GM18502 (cell line): ENCODE data around the gene HADHA.
"Not testable (repeated sequence)": the region's sequence is repeated elsewhere in the genome, so short reads cannot be mapped to it uniquely, and the experiment has no call there.

Experiments
- ATAC-seq: cut with Tn5 transposase; IDR thresholded peaks from one replicate; pipeline ENCODE4 v1.9.1; 2021; ENCODE audit warnings: mild to moderate bottlenecking; ENCODE audit not compliant: unreplicated experiment, poor library complexity

HADHA gene

DNA sequence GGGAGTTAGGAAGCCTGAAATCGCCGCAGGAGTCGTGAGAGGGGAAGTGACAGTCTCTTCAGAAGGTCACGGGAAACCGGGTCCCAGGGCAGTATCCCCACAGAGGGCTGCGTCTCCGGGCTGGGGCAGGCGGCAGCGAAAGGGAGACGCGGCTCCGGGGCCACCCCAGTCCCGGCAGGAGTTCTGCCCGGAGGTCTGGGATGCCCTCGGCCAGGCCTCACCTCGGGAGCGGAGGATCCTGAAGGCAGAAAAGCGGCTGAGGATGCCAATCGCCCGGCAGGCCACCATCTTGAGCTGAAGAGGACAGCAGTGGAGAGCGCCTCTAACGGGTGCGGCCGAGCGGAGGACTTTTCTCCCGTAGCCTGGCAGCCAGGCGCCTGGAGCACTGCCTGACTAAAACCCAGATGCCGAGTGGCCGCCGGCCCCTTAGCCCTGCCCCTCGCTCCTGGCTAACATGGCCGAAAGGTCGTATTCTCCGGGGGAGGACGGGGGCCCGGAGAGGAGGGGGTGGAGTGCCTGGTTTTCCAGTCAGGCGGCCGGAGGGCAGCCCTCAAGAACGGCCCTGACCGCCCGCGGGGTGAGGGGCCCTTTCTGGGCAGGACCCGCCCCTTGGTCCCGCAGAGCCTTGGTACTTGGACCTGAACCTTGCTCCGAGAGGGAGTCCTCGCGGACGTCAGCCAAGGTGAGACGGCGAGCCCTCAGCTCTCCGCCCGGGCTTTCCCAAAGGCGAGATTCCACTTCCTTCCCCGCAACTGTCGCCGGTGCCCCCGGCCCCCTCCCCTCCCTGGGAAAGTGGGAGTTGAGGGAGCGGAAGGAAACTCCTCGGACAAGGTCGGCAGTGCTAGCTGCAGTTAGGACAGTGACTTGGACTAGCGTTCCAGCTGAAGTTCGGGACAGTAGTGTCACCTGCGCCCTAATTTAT lies at the start of gene HADHA, which contains the start of gene HADHB:
Gene HADHA, minus strand, starts transcription at position 324 of the 922 bp plus-strand sequence. Its CDS starts 36 bp downstream, at position 288.
Gene HADHB, plus strand, starts transcription at position 631 of the 922 bp plus-strand sequence. CDS start 9,316 bp downstream, outside the sequence.
- ATAC-seq = peak; percentile 71

DNA sequence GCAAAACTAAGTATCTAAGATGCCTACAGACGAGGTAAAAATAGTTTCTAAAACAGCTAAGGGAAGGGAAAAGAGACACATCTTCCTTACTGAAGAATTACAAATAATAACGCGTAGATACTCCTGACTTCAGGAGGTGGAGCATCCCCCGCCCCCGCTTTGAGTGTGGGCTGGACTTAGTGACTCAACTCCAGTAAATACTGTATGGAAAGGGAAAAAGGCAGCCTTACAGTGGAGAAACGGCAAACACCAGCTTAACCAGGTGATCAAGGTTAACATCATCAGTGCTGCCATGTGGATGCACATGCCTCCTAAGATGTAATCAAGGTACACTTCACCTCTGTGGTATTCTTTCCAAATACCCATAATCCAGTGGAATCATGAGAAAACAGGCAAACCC lies 48.2 kb upstream of the HADHA start:
- ATAC-seq = no peak

DNA sequence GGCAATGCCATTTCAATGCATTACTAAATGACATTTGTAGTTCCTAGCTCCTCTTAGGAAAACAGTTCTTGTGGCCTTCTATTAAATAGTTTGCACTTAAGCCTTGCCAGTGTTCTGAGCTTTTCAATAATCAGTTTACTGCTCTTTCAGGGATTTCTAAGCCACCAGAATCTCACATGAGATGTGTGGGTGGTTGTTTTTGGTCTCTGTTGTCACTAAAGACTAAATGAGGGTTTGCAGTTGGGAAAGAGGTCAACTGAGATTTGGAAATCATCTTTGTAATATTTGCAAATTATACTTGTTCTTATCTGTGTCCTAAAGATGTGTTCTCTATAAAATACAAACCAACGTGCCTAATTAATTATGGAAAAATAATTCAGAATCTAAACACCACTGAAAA lies 45.6 kb upstream of the HADHA start:
- ATAC-seq = no peak

DNA sequence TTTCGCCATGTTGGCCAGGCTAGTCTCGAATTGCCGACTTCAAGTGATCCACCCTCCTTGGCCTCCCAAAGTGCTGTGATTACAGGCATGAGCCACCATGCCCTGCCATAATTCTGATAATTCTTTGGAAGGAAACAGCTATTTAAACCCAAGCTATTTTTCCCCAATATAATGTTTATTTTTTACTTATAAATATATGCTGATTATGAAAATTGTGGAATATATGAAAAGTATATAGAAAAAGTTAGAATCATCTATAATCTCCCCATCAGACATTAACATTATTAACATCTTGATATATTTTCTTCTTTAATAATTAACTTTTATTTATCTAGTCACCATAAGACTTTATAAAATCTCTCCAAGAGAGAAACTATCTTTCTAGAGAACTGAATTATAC lies 41.5 kb upstream of the HADHA start:
- ATAC-seq = no peak

DNA sequence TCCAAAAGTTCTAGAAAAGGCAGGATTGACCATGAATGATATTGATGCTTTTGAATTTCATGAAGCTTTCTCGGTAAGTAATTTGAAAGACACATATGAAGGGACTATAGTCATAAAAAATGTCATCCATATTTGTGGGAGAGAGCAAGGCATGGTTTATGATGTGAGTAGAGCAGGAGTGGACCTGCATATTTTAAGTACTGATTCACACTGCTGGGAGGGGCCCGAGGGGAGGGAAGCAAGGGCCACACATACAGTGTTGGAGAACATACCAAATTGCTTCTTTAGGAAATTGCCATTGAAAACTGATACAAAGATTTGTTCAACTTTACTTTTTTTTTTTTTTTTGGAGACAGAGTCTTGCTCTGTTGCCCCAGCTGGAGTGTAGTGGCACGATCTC lies 39.7 kb upstream of the HADHA start:
- ATAC-seq = no peak

DNA sequence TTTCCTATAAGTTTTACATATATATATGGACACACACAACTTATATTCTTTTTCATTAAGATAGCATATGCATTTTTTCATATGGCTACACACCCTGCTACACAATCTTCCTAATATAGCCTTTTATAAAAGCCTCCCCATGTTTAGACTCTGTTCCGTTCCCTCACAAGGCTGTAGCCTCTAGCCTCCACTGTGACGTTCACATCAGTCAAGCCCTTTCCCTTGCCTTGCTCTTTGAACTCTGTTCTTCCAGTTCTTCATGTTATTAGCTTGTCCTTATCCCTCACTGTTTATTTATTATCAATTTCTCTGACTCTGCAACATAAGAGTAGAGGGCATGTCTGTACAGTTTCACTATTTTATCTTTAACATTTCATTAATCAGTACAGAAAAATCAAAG lies 39.2 kb upstream of the HADHA start:
- ATAC-seq = no peak

DNA sequence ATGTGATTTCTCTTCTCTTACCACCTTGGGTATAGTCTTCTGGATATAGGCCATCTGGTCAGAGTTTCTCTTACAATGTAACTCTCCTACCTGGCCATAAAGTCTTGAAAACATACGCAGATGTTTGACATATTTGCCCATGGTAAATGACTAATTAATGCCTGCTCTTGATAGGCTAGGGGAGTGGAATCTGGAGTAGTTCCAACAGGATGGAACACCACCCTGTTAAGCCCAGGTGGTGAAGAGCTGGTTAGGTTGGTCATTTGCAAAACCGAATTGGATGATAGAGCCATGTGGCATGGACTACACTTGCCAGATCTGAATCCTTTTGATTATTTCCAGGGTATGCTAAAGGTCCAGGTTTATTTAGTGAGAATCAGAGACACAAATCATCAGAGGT lies 36.8 kb upstream of the HADHA start:
- no peak for ATAC-seq

DNA sequence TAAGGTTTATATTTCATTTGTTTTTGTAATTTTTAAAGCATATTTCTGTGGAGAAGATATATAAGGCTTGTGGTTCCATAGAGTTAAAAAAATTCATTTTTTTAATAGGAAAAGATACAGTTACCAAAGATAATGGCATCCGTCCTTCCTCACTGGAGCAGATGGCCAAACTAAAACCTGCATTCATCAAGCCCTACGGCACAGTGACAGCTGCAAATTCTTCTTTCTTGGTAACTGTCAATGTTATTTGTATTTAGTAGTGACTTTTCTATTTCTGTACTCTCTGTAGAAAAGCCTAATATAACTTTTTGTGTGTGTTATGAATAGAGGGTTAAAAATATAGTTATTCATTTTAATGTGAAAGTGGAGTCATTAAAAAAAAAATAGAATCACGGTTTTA lies 35.5 kb upstream of the HADHA start:
- ATAC-seq = no peak

DNA sequence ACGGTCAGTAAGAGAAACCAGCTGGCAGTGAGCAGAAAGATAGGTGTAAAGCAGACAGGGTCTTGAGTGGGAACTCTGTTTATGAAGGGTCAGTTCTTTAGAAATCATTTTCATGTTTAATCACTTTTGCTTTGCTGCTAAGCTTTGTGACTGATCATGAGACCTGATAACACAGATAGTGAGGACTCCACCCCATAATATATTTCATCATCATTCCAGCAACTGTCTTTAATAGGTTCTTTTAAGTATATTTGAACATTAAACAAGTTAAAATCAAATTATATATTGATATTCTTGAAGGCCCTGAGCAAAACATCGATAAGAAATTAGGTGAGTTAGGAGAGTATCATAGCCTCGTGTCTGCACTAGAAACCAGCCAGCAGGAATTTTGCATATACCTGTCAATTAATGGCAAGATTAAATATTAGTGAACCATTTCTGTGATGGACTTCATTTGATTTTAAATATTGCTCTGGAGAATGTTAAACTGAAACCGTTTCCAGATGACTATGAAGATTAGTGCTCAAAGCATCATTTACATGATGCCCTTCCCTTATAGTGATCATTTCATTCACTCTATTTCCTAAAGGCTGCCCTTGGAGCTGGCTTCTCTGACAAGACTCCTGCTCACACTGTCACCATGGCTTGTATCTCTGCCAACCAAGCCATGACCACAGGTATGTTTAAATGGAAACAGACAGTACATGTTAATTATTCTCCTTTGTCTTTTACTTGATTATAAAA lies 32.2 kb upstream of the HADHA start:
- no peak for ATAC-seq

DNA sequence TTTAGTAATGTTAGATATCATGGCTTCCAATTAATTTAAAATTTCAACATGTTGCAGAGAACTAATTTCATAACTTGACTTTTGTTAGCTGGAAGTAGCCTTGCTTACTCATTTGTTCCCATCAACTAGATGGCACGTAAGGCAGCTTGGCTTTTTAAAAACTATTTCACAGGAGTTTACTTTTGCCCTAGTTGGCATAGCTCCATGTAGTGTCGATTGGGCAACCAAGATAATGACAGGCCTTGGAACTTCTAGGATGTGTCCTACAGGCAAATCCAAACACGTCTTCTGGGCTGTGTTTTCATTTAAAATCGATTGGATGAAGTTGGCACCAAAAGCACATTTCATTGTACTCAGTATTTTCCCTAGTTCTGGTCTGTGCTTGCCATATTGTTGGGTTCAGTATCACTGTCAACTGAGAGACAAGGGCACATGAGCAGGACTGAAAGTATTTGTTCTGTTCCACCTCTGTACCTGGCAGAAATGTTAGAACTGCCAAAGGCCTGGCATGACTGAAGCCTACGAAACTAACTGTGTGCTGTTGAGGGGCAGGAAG lies 29.7 kb upstream of the HADHA start:
- ATAC-seq = no peak

DNA sequence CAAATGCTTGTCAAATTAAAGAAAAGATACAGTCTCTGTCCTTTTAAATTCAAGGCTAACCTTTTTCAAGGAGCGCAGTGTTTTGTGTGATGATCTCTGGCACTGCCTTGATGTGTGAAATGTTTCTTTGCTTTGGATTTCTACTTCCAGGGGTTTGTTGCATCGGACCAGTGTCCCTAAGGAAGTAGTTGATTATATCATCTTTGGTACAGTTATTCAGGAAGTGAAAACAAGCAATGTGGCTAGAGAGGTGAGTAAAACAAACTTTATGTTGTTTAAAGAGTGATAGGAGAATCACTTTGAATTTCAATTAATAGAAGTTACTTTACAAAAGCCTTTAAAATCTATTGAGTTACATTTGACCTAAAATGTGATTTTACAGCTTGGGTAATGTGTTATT lies 29.1 kb upstream of the HADHA start:
- no peak for ATAC-seq

DNA sequence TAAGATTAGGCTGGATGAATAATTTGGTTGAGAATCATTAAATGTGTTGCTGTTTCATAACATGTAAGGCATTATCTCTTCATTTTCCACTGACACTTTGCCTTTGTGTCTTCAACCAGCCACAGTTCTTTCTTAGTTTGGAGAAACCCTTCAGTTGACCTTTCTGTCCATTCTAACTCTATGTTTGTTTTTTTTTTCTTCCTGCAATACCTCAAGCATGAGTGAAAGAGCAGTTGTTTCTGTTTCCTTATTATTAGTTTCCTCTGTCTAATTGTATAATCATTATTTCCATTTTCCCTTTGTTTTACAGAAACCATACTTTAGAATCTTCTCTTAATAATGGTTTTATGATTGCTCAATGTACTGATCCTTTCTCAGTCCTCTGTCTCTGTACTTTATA lies 25.9 kb upstream of the HADHA start:
- ATAC-seq = no peak

DNA sequence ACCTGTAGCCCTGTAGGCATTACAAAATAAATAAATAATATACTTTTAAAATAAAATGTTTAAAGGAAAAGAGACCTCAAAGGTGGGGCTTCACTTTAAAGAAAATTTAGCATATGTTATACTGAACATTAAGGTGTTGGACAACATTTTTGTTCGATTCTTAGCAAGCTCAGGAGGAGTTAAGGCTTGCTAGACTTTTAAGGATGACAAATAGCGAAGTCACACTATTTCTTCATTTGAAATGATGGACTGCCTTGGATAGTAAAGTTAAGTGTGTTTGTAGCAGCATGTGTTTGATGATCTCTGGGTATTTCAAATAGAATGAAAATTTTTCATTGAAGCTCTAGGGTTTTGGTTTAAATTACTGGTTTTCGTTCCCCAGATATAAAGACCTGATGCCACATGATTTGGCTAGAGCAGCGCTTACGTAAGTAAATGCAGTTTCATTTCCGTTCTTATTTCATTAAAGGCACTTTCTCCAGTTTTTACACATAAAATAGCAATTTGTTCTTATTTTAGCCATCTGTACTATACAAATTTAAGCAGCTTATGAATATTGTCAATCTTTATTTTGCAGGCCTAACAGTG lies 25.2 kb upstream of the HADHA start:
- ATAC-seq = no peak

DNA sequence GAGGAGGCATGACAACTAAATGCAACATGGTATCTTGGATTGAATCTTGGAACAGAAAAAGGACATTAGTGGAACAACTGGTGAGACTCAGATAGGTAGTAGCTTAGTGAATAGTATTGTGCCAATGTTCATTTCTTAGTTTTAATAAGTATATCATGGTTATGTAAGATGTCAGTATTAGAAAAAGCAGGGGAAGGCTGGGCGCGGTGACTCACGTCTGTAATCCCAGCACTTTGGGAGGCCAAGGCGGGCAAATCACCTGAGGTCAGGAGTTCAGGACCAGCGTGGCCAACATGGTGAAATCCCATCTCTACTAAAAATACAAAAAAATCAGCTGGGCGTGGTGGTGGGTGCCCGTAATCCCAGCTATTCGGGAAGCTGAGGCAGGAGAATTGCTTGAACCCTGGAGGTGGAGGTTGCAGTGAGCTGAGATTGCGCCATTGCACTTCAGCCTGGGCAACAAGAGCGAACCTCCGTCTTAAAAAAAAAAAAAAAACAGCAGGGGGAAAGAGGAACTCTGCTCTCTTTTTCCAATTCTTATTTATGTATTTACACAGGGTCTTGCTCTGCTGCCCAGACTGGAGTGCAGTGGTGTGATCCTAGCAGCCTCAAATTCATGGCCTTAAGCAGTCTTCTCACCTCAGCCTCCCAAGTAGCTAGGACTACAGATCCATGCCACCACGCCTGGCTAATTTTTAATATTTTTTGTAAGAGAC lies 24.4 kb upstream of the HADHA start:
- not testable (repeated sequence) for ATAC-seq

DNA sequence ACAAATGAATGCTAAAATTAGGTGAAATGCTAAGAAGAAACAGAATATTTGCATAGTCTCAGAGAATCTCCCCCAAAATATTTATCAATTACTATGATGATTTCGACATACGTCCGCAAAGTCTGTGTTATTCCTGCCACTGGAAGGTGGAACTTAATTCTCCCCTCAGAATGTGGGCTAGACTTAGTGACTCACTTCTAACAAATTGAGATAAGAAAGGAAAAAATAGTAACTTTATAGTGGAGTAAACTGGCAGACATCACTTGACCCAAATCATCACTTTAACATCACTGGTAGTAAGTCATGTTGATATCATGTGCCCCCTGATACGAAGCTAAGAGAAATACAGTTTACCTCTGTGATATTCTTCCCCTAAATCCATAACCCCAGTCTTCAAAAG lies 23.8 kb upstream of the HADHA start:
- ATAC-seq = no peak

DNA sequence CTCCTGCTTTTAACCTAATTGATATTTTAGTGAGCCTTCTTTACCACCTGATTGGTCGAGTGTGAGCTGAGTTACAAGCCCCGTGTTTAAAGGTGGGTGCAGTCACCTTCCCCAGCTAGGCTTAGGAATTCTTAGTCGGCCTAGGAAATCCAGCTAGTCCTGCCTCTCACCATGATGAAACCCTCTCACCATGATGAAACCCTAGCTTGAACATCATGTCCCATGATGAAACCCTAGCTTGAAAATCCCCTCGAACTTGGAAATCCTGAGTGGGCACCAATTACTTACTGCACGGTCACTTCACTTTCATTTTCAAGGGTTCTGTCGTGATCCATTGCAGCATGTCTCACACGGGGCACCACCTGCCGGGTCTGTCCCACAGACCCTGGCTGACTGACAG lies 14.4 kb upstream of the HADHA start:
- ATAC-seq = not testable (repeated sequence)

DNA sequence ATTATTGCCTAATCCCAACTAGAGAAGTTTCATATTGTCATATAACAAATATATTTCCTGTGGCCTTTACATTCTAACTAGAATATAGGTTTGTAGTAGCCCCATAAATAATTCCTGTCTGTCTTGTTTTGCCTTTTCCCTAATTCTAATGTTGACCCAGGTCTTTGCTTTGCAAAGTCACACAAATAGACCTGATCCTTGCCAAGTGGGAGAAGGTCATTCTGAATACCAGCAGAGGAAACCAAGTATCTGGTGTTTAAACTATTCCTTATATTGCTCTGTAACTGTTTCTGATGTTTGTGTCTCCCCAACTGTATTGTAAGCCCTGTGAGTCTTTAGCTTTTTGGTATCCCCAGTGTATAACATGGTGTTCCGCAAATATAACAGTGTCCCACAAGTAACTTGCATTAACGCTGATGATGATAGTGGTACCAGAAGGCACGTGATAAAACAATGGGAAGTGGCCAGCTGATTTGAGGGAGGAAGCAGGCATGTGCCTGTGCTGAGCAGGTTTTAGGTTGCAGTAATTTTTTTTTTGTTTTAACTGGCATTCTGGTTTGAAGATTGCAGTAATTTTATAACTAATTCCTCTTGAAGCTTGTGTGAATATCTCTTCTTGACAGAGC lies 11.4 kb upstream of the HADHA start:
- no peak for ATAC-seq

DNA sequence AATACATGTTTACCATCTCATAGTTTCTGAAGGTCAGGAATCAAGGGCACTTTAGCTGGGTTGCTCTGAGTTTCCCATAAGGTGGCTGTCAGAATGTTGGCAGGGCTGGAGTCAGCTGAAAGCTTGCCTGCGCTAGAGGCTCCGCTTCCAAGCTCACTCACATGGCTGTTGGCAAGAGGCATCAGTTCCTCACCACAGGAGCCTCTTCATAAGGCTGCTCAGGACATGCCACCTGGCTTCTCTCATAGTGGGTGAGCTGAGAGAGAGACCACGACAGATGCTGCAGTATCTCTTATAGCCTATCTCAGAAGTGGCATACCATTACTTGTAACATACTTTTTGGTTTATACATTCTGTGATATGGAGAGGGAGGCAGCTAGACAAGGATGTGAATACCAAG lies 7.5 kb upstream of the HADHA start:
- no peak for ATAC-seq

DNA sequence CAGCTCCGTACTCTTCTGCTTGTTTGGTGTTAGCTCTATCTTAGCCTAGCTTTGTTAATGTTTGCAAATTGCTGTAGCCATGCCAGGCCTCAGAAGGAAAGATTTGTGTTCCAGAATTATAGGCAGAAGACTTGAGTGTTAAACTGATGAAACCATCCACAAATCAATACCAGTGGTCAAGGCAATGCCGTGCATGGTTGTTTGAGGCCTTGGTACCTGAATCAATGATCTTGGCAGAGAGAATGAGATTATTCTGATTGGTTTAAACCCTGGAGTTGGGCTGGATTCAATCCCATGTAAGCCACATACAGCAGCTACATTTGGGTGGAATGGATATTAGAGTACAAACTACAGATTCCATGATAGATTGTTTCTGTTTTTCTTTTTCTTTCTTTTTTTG lies 5.2 kb upstream of the HADHA start:
- no peak for ATAC-seq

DNA sequence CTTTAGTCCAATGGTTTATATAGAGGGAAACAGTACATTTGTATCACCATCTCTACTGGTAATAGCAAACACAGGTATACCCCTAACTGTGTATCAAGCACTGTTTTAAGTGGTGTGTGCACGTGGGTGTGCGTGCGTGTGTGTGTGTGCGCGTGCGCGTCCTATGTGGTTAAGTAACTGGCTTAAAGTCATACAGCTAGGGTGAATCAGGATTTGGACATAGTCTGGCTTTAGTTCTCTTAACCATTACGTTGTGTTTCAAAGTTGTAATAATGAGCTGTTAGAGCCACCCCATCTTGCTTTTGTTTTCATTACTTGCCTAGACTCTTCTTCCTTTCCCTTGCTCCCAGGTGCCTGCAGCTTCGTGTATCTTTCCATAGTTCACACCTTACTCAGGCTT lies 2.4 kb upstream of the HADHA start:
- no peak for ATAC-seq
